Sigmoid colon (tissue), 7 donors: ENCODE results near the gene SESN1. TPM values are rescaled to one million over a fixed set of nuclear protein-coding genes. Genes with fewer than 3 reads are reported as not detected.
A peak's percentile ranks its signal among the peaks of the same experiment; 100 is the strongest.
"Not testable (repeated sequence)": the region's sequence is repeated elsewhere in the genome, so short reads cannot be mapped to it uniquely, and the experiment has no call there.

Source experiments
- DNase-seq: peaks from one replicate; pipeline ENCODE4 v3.0.0-alpha.2; 2019
- H3K27ac ChIP-seq, 4 donors: fragments of 200-600 bp; sonication (generic); one replicate each; pipeline ENCODE4 v1.5.1; 2016 to 2019; ENCODE audit warnings: mild to moderate bottlenecking in 1 of 4
- H3K27me3 ChIP-seq, 3 donors: fragments of 200-600 bp; sonication (generic); one replicate each; pipeline ENCODE4 v1.5.1; 2019; ENCODE audit warnings: mild to moderate bottlenecking in 1 of 3
- H3K36me3 ChIP-seq, 4 donors: fragments of 200-600 bp; sonication (generic); one replicate each; pipeline ENCODE4 v1.5.1; 2016 to 2019
- H3K4me1 ChIP-seq, 4 donors: fragments of 200-600 bp; sonication (generic); one replicate each; pipeline ENCODE4 v1.5.1; 2017 to 2019
- H3K4me3 ChIP-seq, 4 donors: fragments of 200-600 bp; sonication (generic); one replicate each; pipeline ENCODE4 v1.5.1; 2017 to 2019; ENCODE audit warnings: mild to moderate bottlenecking in 2 of 4, moderate library complexity in 1 of 4
- H3K9me3 ChIP-seq, 4 donors: fragments of 200-600 bp in 3 of 4; sonication (generic) in 3 of 4; one replicate each; pipeline versions ENCODE4 v1.5.1 to v1.6.1; 2013 to 2019
- CTCF ChIP-seq, 4 experiments: fragments of 450-650 bp in 3 of 4; fragments of 200-600 bp in 1 of 4; IDR thresholded peaks; one replicate each; pipeline ENCODE4 v1.5.1; 2016 to 2019; ENCODE audit warnings: antibody characterized with exemption in 4 of 4, mild to moderate bottlenecking in 3 of 4, moderate library complexity in 2 of 4
- EP300 ChIP-seq, 4 donors: sonication (generic); formaldehyde crosslinking; IDR thresholded peaks; one replicate each; pipeline ENCODE4 v1.6.1; 2017; ENCODE audit warnings: antibody characterized with exemption in 4 of 4
- POLR2A ChIP-seq, 2 donors: fragments of 450-650 bp; IDR thresholded peaks; one replicate each; pipeline ENCODE4 v1.6.1; 2016; ENCODE audit warnings: antibody characterized with exemption in 2 of 2, mild to moderate bottlenecking in 2 of 2, moderate library complexity in 2 of 2
- POLR2AphosphoS5 ChIP-seq, 4 donors: sonication (generic); formaldehyde crosslinking; IDR thresholded peaks; one replicate each; pipeline ENCODE4 v1.6.1; 2017; ENCODE audit warnings: antibody characterized with exemption in 4 of 4
- WGBS, 2 donors: extraction: QIAGEN DNeasy Blood & Tissue Kit; methylation state at CpG; one replicate each; pipeline ENCODE4 v1.1.7; 2013; 5-methylcytosine and 5-hydroxymethylcytosine counted together
- intact Hi-C: fragments of 100-400 bp; cut with DNase I; formaldehyde crosslinking; loops from one replicate; pipeline ENCODE4 v1.15.1; 2023
- polyA plus RNA-seq, 3 donors: library from polyadenylated mRNA; stranded (reverse); fragments of 200-250 nt; gene quantifications; one replicate each; pipeline ENCODE4 v1.2.3, GENCODE V29; 2013
- total RNA-seq, 4 donors: library from RNA; depleted of rRNA; stranded (reverse); fragments of >200 nt; gene quantifications; one replicate each; pipeline ENCODE4 v1.1.0, GENCODE V29; 2016
- donor health status: healthy with polysubstance abuse.
- donor health status: Bipolar disorder and iron deficiency.
- donor health status: healthy.

The SESN1 gene
- total and polyA plus RNA-seq, 7 donors: 18.3 to 144 (median 63.0) TPM

GRCh38 chr6:109088995-109089394, 5.7 kb downstream of the SESN1 start:
- Histone ChIP-seq H3K4me1 (peaks cover 0 to 63% (median 48%) of the 10 kb centered on the region in 4 donors), H3K4me3 (no peak overlapping the region), H3K9me3 (no peaks in the 10 kb centered on the region), H3K36me3 (no peaks in the 10 kb centered on the region), H3K27me3 (no peaks in the 10 kb centered on the region), H3K27ac (peak overlapping the region in 2 of 4 donors; percentile 49 to 60)
- intact Hi-C loops: no loop called here
- 84 to 89% methylated on average over 1 of the region's 1 CpG for WGBS, 2 donors
- no peak for DNase-seq
- TF ChIP-seq POLR2AphosphoS5 (IDR thresholded peaks at IDR 0.05) (no peak), CTCF (IDR thresholded peaks at IDR 0.05) (no peak), POLR2A (IDR thresholded peaks at IDR 0.05) (no peak), EP300 (IDR thresholded peaks at IDR 0.05) (no peak)

GRCh38 chr6:109087661-109088264, 6.9 kb downstream of the SESN1 start:
- Histone ChIP-seq H3K4me3 (no peak overlapping the region), H3K27ac (peak overlapping the region; percentile 15 to 60 (median 48)), H3K4me1 (peaks cover 0 to 72% (median 48%) of the 10 kb centered on the region in 4 donors), H3K36me3 (no peaks in the 10 kb centered on the region), H3K27me3 (no peaks in the 10 kb centered on the region), H3K9me3 (no peaks in the 10 kb centered on the region)
- 69 to 75% methylated on average over 5 of the region's 5 CpGs for WGBS, 2 donors
- TF ChIP-seq CTCF (IDR thresholded peaks at IDR 0.05) (no peak), EP300 (IDR thresholded peaks at IDR 0.05) (no peak), POLR2AphosphoS5 (IDR thresholded peaks at IDR 0.05) (no peak), POLR2A (IDR thresholded peaks at IDR 0.05) (no peak)
- intact Hi-C loops: no loop called here
- DNase-seq: no peak

GRCh38 chr6:109084146-109084545, 10.5 kb downstream of the SESN1 start:
- 90 to 91% methylated on average over 8 of the region's 8 CpGs for WGBS, 2 donors

GRCh38 chr6:109083657-109084056, 11.0 kb downstream of the SESN1 start:
- no peaks in the 10 kb centered on the region for H3K27me3 ChIP-seq
- H3K27ac ChIP-seq: no peak overlapping the region
- 90 to 95% methylated on average over 1 of the region's 1 CpG for WGBS, 2 donors
- DNase-seq: no peak
- TF ChIP-seq CTCF (IDR thresholded peaks at IDR 0.05) (no peak), EP300 (IDR thresholded peaks at IDR 0.05) (no peak), POLR2A (IDR thresholded peaks at IDR 0.05) (no peak), POLR2AphosphoS5 (IDR thresholded peaks at IDR 0.05) (no peak)
- H3K9me3 ChIP-seq: no peaks in the 10 kb centered on the region
- intact Hi-C loops: no loop called here
- H3K36me3 ChIP-seq: no peaks in the 10 kb centered on the region
- peaks cover 0 to 73% (median 56%) of the 10 kb centered on the region in 4 donors for H3K4me1 ChIP-seq
- no peak overlapping the region for H3K4me3 ChIP-seq

More at GRCh38 chr6:109084146-109084545, 10.5 kb downstream of the SESN1 start:
- H3K27ac ChIP-seq, H3K4me3 ChIP-seq, H3K27me3 ChIP-seq, intact Hi-C loops, DNase-seq, H3K9me3 ChIP-seq, H3K36me3 ChIP-seq: not testable (repeated sequence)
- H3K4me1 ChIP-seq: peaks cover 0 to 73% (median 55%) of the 10 kb centered on the region in 4 donors

- Histone ChIP-seq H3K4me1 (peaks cover 0 to 64% (median 46%) of the 10 kb centered on the region in 4 donors), H3K27me3 (no peaks in the 10 kb centered on the region), H3K9me3 (no peaks in the 10 kb centered on the region), H3K27ac (peak overlapping the region; percentile 7 to 84 (median 56)), H3K4me3 (no peak overlapping the region), H3K36me3 (no peaks in the 10 kb centered on the region)
- WGBS, 2 donors: 90 to 91% methylated on average over 1 of the region's 1 CpG
- intact Hi-C loops: no loop called here
- DNase-seq: no peak
- TF ChIP-seq POLR2A (IDR thresholded peaks at IDR 0.05) (no peak), POLR2AphosphoS5 (IDR thresholded peaks at IDR 0.05) (no peak)
Measured at GRCh38 chr6:109082188-109082577, 12.5 kb downstream of the SESN1 start.
